IMR-90 (cell line): ENCODE data around the gene CYP11A1. TPM values are rescaled to one million over a fixed set of nuclear protein-coding genes. Genes with fewer than 3 reads are reported as not detected.
"Not testable (repeated sequence)": the region's sequence is repeated elsewhere in the genome, so short reads cannot be mapped to it uniquely, and the experiment has no call there.

Experiments used
- ATAC-seq: fragments of 200-7000 bp; cut with Tn5 transposase; 2 replicates; pipeline ENCODE4 v1.9.1; 2020; ENCODE audit warnings: low read depth, mild to moderate bottlenecking, moderate library complexity
- BruUV-seq: library from RNA; stranded (reverse); fragments of 400-500 nt; replicated peaks from 2 replicates; lab custom pipeline; 2021; lab: Mats Ljungman, UMichigan
- CTCF ChIA-PET: fragments of 300-600 bp; formaldehyde crosslinking; extraction: SDS; loops from one replicate; lab custom pipeline; 2021; ENCODE audit warnings: antibody characterized with exemption; lab: Yijun Ruan, JAX
- POLR2A ChIA-PET: fragments of 300-600 bp; sonication (Branson Sonifier 250); formaldehyde crosslinking; loops from one replicate; lab custom pipeline; 2022; ENCODE audit warnings: antibody characterized with exemption; ENCODE audit not compliant: unreplicated experiment; lab: Charles Lee
- DNase-seq: peaks from one replicate; pipeline ENCODE4 v3.0.0; 2013
- H2AFZ ChIP-seq: replicated peaks from 2 replicates; pipeline ENCODE3; 2013; ENCODE audit warnings: low read length, mild to moderate bottlenecking; ENCODE audit not compliant: poor library complexity
- H2AK5ac ChIP-seq: 2 replicates; pipeline ENCODE4 v1.6.1; 2013; ENCODE audit warnings: low read depth, low read length, inconsistent platforms
- H2AK9ac ChIP-seq: replicated peaks from 2 replicates; pipeline ENCODE3; 2013; ENCODE audit warnings: mild to moderate bottlenecking, low read depth, low read length, moderate library complexity; ENCODE audit not compliant: poor library complexity
- H2BK120ac ChIP-seq: 2 replicates; pipeline ENCODE4 v1.6.1; 2013; ENCODE audit warnings: low read depth, low read length, inconsistent platforms
- H2BK15ac ChIP-seq: 3 replicates; pipeline ENCODE4 v1.6.1; 2013; ENCODE audit warnings: low read depth, low read length, inconsistent platforms
- H2BK20ac ChIP-seq: 2 replicates; pipeline ENCODE4 v1.6.1; 2013; ENCODE audit warnings: low read depth, mild to moderate bottlenecking, inconsistent platforms, low read length, moderate library complexity
- H2BK5ac ChIP-seq: 2 replicates; pipeline ENCODE4 v1.6.1; 2013; ENCODE audit warnings: mild to moderate bottlenecking, low read depth, low read length, inconsistent platforms; ENCODE audit not compliant: poor library complexity, severe bottlenecking
- H3K14ac ChIP-seq: replicated peaks from 2 replicates; pipeline ENCODE4 v1.6.1; 2013; ENCODE audit warnings: low read depth, low read length, inconsistent platforms
- H3K18ac ChIP-seq: 2 replicates; pipeline ENCODE4 v1.6.1; 2013; ENCODE audit warnings: low read depth, low read length, control low read depth
- H3K23ac ChIP-seq: 2 replicates; pipeline ENCODE4 v1.6.1; 2013; ENCODE audit warnings: low read depth, low read length, inconsistent platforms
- H3K27ac ChIP-seq: 2 replicates; pipeline ENCODE4 v1.5.1; 2013; ENCODE audit warnings: mild to moderate bottlenecking, control low read depth, low read length; ENCODE audit not compliant: insufficient read depth
- H3K27me3 ChIP-seq: 2 replicates; pipeline ENCODE4 v1.6.1; 2013; ENCODE audit warnings: low read length; ENCODE audit not compliant: control insufficient read depth, insufficient read depth
- H3K36me3 ChIP-seq: 2 replicates; pipeline ENCODE4 v1.6.1; 2013; ENCODE audit warnings: low read length, mixed read lengths; ENCODE audit not compliant: control insufficient read depth, insufficient read depth
- H3K4ac ChIP-seq: 2 replicates; pipeline ENCODE4 v1.6.1; 2013; ENCODE audit warnings: low read depth, low read length, inconsistent platforms
- H3K4me1 ChIP-seq: 2 replicates; pipeline ENCODE4 v1.6.1; 2013; ENCODE audit warnings: low read length, mixed read lengths; ENCODE audit not compliant: control insufficient read depth, insufficient read depth
- H3K4me2 ChIP-seq: 2 replicates; pipeline ENCODE4 v1.6.1; 2013; ENCODE audit warnings: low read depth, mild to moderate bottlenecking, control low read depth, low read length, moderate library complexity
- H3K4me3 ChIP-seq: 2 replicates; pipeline ENCODE4 v1.5.1; 2013; ENCODE audit warnings: low read depth, mild to moderate bottlenecking, control low read depth, low read length, moderate library complexity; ENCODE audit not compliant: insufficient read depth
- H3K56ac ChIP-seq: 2 replicates; pipeline ENCODE4 v1.6.1; 2013; ENCODE audit warnings: low read length, inconsistent platforms; ENCODE audit not compliant: insufficient read depth; ENCODE audit errors: extremely low read depth
- H3K79me1 ChIP-seq, 2 experiments: 2 replicates each; pipeline ENCODE4 v1.6.1; 2013; ENCODE audit warnings: low read length in 2 of 2, inconsistent platforms in 1 of 2, low read depth in 1 of 2
- H3K9ac ChIP-seq: 2 replicates; pipeline ENCODE4 v1.6.1; 2013; ENCODE audit warnings: low read depth, low read length, control low read depth
- H3K9me1 ChIP-seq: 2 replicates; pipeline ENCODE4 v1.6.1; 2013; ENCODE audit warnings: low read length, inconsistent platforms; ENCODE audit not compliant: insufficient read depth
- H3K9me3 ChIP-seq: 2 replicates; pipeline ENCODE4 v1.6.1; 2013; ENCODE audit warnings: low read length; ENCODE audit not compliant: control insufficient read depth, insufficient read depth
- H4K20me1 ChIP-seq: 2 replicates; pipeline ENCODE4 v1.6.1; 2013; ENCODE audit warnings: low read length, inconsistent platforms; ENCODE audit not compliant: insufficient read depth
- H4K5ac ChIP-seq: 2 replicates; pipeline ENCODE4 v1.6.1; 2013; ENCODE audit warnings: mild to moderate bottlenecking, low read depth, low read length, control low read depth
- H4K8ac ChIP-seq, 2 experiments: 2 replicates each; pipeline ENCODE4 v1.6.1; 2013; ENCODE audit warnings: low read depth in 2 of 2, low read length in 2 of 2, control low read depth in 1 of 2, inconsistent platforms in 1 of 2
- H4K91ac ChIP-seq: 2 replicates; pipeline ENCODE4 v1.6.1; 2013; ENCODE audit warnings: low read depth, low read length, inconsistent platforms; ENCODE audit not compliant: insufficient read depth
- WGBS, 2 experiments: methylation state at CpG; one replicate each; pipeline versions ENCODE4 v1.1.5 to v1.1.7; 2013; ENCODE audit warnings: missing lambda C conversion rate in 2 of 2; ENCODE audit not compliant: insufficient read length in 1 of 2; ENCODE audit errors: extremely low coverage in 2 of 2; 5-methylcytosine and 5-hydroxymethylcytosine counted together
- dilution Hi-C: fragments of 300-500 bp; cut with HindIII; formaldehyde crosslinking; loops from one replicate; pipeline ENCODE4 v1.14.3; 2018; ENCODE audit warnings: low sequenced_read_pairs; ENCODE audit not compliant: unreplicated experiment
- in situ Hi-C: fragments of 300-500 bp; cut with MboI; formaldehyde crosslinking; loops from 3 replicates; pipeline ENCODE4 v1.14.3; 2019; ENCODE audit warnings: low sequenced_read_pairs, inconsistent platforms, mixed read lengths
- intact Hi-C: fragments of 100-400 bp; cut with micrococcal nuclease; formaldehyde crosslinking; loops from 2 replicates; pipeline ENCODE4 v1.10.0; 2022
- polyA plus RNA-seq, 3 experiments: library from polyadenylated mRNA; depleted of rRNA; stranded (reverse); fragments of >200 nt; gene quantifications; 2 replicates each; pipeline ENCODE4 v1.2.3, GENCODE V29; 2012; ENCODE audit warnings: low replicate concordance in 1 of 3
- total RNA-seq: library from RNA; depleted of rRNA; stranded (reverse); fragments of >200 nt; gene quantifications from 2 replicates; pipeline ENCODE4 v1.2.3, GENCODE V29; 2012

Gene CYP11A1
- total and polyA plus RNA-seq, 2 of the 4 experiments (the other 2 are of a cell fraction) = 0.18 to 0.50 TPM

GRCh38 chr15:74357514-74357913, 9.9 kb downstream of the CYP11A1 start:
- dilution Hi-C loops, BruUV-seq: not testable (repeated sequence)

GRCh38 chr15:74356050-74356449, 11.4 kb downstream of the CYP11A1 start:
- H2AFZ ChIP-seq, H3K4ac ChIP-seq, H2AK5ac ChIP-seq, in situ Hi-C loops, POLR2A ChIA-PET, H3K18ac ChIP-seq, H3K27ac ChIP-seq, H2BK20ac ChIP-seq, BruUV-seq, DNase-seq, H3K9me3 ChIP-seq, H4K20me1 ChIP-seq, H2BK120ac ChIP-seq, ATAC-seq, H3K14ac ChIP-seq, H2AK9ac ChIP-seq, H3K23ac ChIP-seq, intact Hi-C loops, H3K79me1 ChIP-seq, H3K4me2 ChIP-seq, H3K56ac ChIP-seq, H3K4me3 ChIP-seq, H2BK5ac ChIP-seq, H3K9me1 ChIP-seq, CTCF ChIA-PET, H3K9ac ChIP-seq, H2BK15ac ChIP-seq, H3K4me1 ChIP-seq, H4K91ac ChIP-seq, dilution Hi-C loops, H4K8ac ChIP-seq, H4K5ac ChIP-seq, H3K36me3 ChIP-seq: not testable (repeated sequence)
- 86% methylated on average over 2 of the region's 6 CpGs; no CpG with 5 or more reads in 1 of the 2 experiments for WGBS, 2 experiments
- peaks cover 23% of the 10 kb centered on the region for H3K27me3 ChIP-seq

More at GRCh38 chr15:74357514-74357913, 9.9 kb downstream of the CYP11A1 start:
- H4K5ac ChIP-seq, ATAC-seq, H3K56ac ChIP-seq, H2BK120ac ChIP-seq, H3K23ac ChIP-seq, POLR2A ChIA-PET, H2AK9ac ChIP-seq, H4K8ac ChIP-seq, H3K36me3 ChIP-seq, H2AFZ ChIP-seq, H3K4me1 ChIP-seq, H2AK5ac ChIP-seq, H3K79me1 ChIP-seq, H3K27ac ChIP-seq, H3K14ac ChIP-seq, H3K18ac ChIP-seq, H2BK5ac ChIP-seq, CTCF ChIA-PET, H3K9me1 ChIP-seq, H3K4me2 ChIP-seq, in situ Hi-C loops, H4K20me1 ChIP-seq, H3K9ac ChIP-seq, H2BK15ac ChIP-seq, intact Hi-C loops, H3K4ac ChIP-seq, H4K91ac ChIP-seq, DNase-seq, H3K4me3 ChIP-seq, H3K9me3 ChIP-seq, H2BK20ac ChIP-seq: not testable (repeated sequence)
- WGBS, 2 experiments = 59% methylated on average over 7 of the region's 7 CpGs; no CpG with 5 or more reads in 1 of the 2 experiments
- peaks cover 17% of the 10 kb centered on the region for H3K27me3 ChIP-seq
